GM10248 (cell line): ENCODE results near the gene GSG1L.

Source experiments
- CTCF ChIA-PET: fragments of 300-600 bp; sonication (Branson Sonifier 250); formaldehyde crosslinking; extraction: SDS; loops from one replicate; lab custom pipeline; 2021; ENCODE audit warnings: antibody characterized with exemption; lab: Yijun Ruan, JAX
- POLR2A ChIA-PET: fragments of 350-650 bp; sonication (Branson Sonifier 250); formaldehyde crosslinking; extraction: SDS; loops from one replicate; lab custom pipeline; 2020; ENCODE audit warnings: antibody characterized with exemption; lab: Yijun Ruan, JAX
- DNase-seq: peaks from one replicate; pipeline ENCODE4 v3.0.0; 2012; ENCODE audit errors: extremely low spot score
- TF ChIP-seq, protein P1 (sequence below): IDR thresholded peaks from 2 replicates; pipeline ENCODE4 v1.5.1; 2012; ENCODE audit warnings: mild to moderate bottlenecking, low read depth; ENCODE audit errors: extremely low read depth, missing control alignments, control extremely low read depth

The GSG1L gene

DNA sequence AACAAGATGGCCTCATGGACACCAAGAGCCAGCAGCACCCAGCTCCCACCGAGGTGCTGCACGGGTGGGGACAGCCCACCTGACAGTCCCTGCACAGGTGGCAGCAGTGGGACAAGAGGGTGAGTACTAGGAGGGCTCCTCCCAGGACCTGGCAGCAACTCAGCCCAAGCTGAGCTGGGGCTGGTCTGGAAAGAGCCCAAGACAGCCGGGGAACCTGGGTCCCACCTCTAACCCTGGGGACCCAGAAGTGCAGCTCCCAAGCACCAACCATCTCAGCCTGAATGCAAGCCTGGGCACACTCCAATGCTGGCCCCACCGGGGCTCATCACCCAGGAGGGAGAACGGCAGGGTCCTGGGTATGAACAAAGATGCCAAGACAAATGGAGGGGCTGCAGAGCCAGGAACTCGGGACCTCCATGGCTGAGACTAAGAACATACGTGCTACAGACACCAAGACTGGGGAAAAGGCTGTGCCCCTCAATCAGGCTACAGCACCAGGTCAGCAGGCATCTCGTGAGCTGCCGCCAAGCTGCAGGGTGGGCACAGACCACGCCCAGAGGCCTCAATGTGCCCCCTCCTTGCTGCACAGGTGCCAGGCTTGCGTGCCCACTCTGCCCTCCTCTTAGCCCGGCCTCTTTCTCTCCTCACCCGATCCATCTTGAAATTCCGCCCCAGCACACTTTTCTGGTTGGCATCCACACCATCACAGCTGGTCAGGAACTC lies 37.5 kb upstream of the GSG1L start:
- ChIA-PET CTCF (interaction anchor here (1.4 kb wide), 1 partner anchor 10 kb away, joined by 3 read pairs; no protein-coding TSS in a partner anchor), POLR2A (no interaction called here)
- DNase-seq = no peak
- TF ChIP-seq, protein P1, sequence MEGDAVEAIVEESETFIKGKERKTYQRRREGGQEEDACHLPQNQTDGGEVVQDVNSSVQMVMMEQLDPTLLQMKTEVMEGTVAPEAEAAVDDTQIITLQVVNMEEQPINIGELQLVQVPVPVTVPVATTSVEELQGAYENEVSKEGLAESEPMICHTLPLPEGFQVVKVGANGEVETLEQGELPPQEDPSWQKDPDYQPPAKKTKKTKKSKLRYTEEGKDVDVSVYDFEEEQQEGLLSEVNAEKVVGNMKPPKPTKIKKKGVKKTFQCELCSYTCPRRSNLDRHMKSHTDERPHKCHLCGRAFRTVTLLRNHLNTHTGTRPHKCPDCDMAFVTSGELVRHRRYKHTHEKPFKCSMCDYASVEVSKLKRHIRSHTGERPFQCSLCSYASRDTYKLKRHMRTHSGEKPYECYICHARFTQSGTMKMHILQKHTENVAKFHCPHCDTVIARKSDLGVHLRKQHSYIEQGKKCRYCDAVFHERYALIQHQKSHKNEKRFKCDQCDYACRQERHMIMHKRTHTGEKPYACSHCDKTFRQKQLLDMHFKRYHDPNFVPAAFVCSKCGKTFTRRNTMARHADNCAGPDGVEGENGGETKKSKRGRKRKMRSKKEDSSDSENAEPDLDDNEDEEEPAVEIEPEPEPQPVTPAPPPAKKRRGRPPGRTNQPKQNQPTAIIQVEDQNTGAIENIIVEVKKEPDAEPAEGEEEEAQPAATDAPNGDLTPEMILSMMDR = no peak

DNA sequence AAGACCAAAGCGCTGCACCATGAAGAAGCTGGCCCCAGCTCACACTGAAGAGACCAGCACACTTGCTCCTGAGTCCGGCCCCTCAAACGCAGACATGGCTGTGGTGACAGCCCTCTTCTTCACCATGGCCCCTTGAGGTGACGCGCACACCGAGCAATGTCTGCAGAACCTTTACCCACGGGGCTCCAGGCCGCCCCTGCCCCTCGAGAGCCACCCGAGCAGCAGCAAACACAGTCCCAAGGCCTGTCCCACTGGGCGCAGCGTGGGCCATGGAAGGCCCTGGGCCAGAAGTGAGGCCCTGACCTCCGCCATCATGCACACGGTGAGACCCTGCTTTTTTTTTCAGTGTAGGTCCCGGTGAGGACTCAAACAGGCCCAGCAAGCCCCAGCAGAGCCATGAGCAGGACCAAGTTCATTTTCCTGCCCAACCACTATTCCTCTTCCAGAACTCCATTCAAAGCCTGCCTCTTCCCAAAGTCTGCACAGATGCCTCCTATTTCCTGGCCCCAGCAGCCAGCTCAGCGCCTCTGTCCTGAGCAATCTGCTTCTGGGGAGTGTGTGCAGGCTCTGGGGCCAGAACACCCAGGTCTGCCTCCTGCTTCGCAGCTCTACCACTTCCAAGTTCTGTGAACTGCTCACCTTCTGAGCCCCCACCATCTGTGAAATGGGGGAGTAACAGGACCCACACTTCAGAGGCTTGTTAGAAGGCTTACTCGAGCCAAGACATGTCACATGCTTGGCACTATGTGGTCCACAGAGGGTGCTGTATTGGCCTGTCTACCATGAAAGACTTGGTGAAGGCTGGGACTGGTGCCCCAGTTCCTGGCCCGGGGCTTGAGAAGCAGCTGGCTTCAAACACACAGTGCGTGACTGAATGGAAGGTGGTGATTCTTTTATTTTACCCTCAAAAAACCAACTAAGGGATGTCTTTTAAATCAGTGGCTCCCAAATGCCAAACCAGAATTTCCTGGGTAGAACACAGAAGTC lies 35.7 kb upstream of the GSG1L start:
- DNase-seq = no peak
- ChIA-PET POLR2A (no interaction called here), CTCF (no interaction called here)
- TF ChIP-seq, protein P1 = no peak

DNA sequence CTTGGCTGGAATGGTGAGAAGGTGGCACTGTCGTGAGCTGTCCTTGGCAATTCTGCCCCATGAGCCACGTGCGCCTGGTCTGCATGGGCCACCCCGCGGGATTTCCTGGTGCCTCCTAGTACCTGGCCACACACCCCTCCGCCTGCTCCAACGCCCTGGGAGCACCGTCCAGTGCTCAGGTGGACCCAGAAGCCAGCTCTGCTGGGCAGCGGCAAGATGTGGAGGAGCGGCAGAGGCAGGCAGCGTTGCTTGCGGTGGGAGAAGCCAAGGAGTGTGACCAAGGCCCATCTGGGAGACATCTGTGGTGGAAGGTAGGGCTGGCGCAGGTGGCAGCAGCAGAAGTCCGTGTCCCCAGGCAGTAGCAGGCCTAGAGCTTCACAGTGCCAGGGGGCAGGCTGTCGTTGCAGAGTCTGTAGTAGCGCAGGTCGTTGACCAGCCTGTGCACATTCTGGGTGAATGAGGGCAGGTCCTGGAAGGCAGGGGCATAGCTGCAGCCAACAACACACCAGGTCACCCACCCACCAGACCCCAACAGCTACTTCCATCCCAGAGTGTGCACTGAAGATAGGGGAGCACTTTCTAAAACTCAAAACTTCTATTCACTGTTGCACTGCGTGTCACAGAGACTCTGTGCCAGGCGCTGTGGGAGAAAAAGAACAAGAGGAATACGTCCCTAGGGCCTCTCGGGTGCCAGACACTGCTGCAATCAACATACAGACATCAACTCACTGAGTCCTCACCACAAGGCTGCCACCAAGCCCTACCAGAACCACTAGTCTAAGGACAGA lies 34.9 kb upstream of the GSG1L start:
- POLR2A ChIA-PET = no interaction called here
- CTCF ChIA-PET = no interaction called here
- TF ChIP-seq, protein P1 = no peak
- no peak for DNase-seq

DNA sequence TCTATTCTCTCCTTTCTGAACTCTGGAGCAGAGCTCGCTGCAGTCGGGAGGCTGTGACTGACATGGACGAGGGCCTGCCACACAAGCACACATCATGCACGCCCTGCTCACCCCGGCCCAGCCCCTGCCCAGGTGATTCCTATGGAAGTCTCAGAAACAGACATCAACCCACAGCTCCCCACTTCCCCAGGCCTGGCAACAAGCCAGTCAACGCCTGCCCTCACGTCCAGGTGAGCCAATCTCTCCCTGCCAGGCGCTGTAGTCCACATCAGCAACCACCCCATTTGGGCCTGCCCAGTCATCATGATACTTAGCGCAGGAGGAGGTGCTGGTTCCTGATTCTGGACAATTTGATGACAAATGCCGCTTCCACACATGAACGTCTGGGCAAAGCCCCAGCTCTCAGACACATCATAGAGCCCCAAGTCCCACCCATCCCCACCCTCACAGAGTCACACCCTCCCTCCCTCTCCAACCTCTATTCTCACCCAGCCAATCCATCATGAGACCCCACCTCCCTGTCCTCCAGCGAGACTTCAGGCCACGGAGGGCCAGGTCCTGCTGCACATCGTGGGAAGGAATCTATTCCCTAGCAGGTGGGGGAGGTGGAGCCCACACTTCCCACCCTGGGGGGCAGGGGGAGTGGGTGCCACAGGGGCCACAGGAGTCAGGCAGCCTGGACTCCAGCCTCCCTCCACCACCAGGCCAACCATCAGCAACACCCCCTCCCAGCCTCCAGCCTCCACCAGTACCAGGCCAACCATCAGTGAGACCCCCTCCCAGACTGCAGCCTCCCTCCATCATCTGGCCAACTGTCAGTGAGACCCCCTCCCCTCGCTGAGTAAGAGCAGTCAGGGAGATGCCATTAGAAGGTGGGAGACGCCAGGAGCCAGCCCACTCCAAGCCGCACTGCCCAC lies 33.7 kb upstream of the GSG1L start:
- POLR2A ChIA-PET = no interaction called here

DNA sequence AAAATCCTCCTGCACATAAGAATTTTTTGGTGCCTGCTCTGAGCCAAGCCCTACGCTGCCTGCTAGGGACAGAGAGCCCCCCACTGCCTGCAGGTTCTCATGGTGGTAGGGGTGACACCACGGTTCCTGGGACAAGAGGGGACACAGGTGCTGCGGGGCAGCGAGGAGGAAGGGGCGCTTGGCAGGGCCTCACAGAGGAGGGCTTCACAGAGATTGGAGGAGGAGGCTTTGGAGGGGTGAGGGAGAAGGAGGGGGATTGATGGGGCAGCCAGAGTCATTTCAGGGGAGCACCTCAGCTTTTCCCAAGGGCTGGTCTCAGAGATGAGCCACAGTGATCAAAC lies 29.8 kb upstream of the GSG1L start:
- CTCF ChIA-PET = interaction anchor here (1.2 kb wide), 1 partner anchor 61 kb away, joined by 3 read pairs; no protein-coding TSS in a partner anchor
- POLR2A ChIA-PET = no interaction called here
- TF ChIP-seq, protein P1 = no peak
- DNase-seq = no peak

More for the DNA sequence above, 33.7 kb upstream of the GSG1L start:
- no peak for DNase-seq
- TF ChIP-seq, protein P1 = no peak
- CTCF ChIA-PET = interaction anchor here (1.5 kb wide), 1 partner anchor 27 kb away, joined by 6 read pairs; no protein-coding TSS in a partner anchor
